ENCODE results near the gene DOK7.

DNA sequence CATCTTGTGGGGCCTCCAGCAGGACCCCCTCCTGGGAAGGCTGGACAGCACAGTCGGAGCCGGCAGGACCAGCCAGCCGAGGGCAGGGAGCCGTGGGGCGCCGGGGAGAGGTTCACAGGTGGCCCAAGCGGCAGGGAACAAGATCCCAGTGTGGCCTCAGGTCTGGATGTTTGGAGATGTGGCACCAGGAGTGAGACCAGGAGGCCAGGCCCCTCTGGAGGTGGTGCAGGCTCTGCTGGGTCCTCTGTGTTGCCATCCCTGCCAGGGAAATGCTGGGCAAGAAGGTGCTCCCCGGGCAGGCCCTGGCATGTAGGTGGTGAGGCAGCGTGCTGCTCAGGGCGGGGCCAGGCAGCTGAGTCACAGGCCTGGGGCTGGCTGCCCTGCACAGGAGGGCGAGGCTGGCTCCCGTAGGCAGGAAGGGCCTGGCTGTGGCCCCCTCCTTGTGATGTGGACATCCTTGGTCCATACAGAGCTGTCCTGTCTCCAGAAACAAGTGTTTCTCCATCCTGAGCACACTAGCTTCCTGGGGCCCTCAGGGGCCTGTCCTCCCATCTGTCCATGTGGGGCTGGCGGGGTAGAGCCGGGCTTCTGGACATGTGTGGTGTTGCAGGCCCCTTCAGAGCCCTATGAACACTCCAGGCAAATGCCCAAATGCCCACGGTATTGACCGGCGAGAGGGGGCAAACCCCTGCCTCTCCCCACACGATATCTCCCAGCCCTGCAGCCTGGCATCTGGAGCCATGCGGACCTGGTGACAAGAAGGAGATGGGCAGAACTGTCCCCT, 26.1 kb upstream of the DOK7 start:
- TF ChIP-seq CTCF (IDR thresholded peaks at IDR 0.05; ENCODE audit: low read depth, low read length, missing input control) = no peak
- TF ChIP-seq ZBTB33 (IDR thresholded peaks at IDR 0.05) = no peak
- no peak for TF ChIP-seq SP1 (IDR thresholded peaks at IDR 0.05)
- no peak for TF ChIP-seq RXRA (IDR thresholded peaks at IDR 0.05)
- TF ChIP-seq YY1 (IDR thresholded peaks at IDR 0.05) = no peak
- TF ChIP-seq, protein P1, sequence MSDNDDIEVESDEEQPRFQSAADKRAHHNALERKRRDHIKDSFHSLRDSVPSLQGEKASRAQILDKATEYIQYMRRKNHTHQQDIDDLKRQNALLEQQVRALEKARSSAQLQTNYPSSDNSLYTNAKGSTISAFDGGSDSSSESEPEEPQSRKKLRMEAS (IDR thresholded peaks at IDR 0.05) = no peak
- no peak for TF ChIP-seq JUND (IDR thresholded peaks at IDR 0.05)
- no peak for TF ChIP-seq GABPA (IDR thresholded peaks at IDR 0.05 in 1 of 2, conservative IDR thresholded peaks at IDR 0.05 in 1 of 2)
